ENCODE data around the gene STK17B. TPM values are rescaled to one million over a fixed set of nuclear protein-coding genes. Genes with fewer than 3 reads are reported as not detected.

Gene STK17B
- total and polyA plus RNA-seq, 9 of the 15 experiments (the other 6 are each of a cell fraction or from before 2014, with no cell fraction given) = 2.3 to 17.7 (median 8.5) TPM

Other genes starting within 250 kb of the STK17B start
- gene DNAH7, start 102.7 kb downstream of the STK17B start, total RNA-seq (2014; rRNA removed) = 0.05 and 0.12 TPM in 2 replicates
- 0.18 and 0.32 TPM in 2 replicates for gene DNAH7, start 102.7 kb downstream of the STK17B start, total RNA-seq (2014; rRNA removed; fragmentation: Illumina TruSeq; extraction: Trizol)
- gene DNAH7, start 102.7 kb downstream of the STK17B start, total RNA-seq (2015; rRNA removed; fragmentation: Illumina TruSeq; extraction: Trizol) = 0.25 and 0.30 TPM in 2 replicates
- 0.31 and 0.36 TPM in 2 replicates for gene DNAH7, start 102.7 kb downstream of the STK17B start, total RNA-seq (2021)
- gene DNAH7, start 102.7 kb downstream of the STK17B start, polyA plus RNA-seq (2011; rRNA removed) = 0.40 and 0.45 TPM in 2 replicates
- gene DNAH7, start 102.7 kb downstream of the STK17B start, polyA plus RNA-seq (2014; fragmentation: Illumina TruSeq; extraction: Trizol) = 0.25 and 0.42 TPM in 2 replicates
- gene DNAH7, start 102.7 kb downstream of the STK17B start, polyA plus RNA-seq (2014; fragmentation: Nextera tagmentation; extraction: Ambion mirVana) = under 1 TPM; 0.03 to 0.14 TPM
- gene DNAH7, start 102.7 kb downstream of the STK17B start, polyA plus RNA-seq (2014; rRNA removed) = 0.15 and 0.16 TPM in 2 replicates